A549 (cell line): ENCODE data around the gene MMRN1.

Experiments used
- CTCF ChIP-seq: fragments of >200 bp; sonication (Bioruptor Twin); formaldehyde crosslinking; IDR thresholded peaks from 3 replicates; pipeline ENCODE4 v1.5.1; 2016
- POLR2A ChIP-seq: IDR thresholded peaks from 2 replicates; pipeline ENCODE4 v1.6.1; 2012; ENCODE audit warnings: mild to moderate bottlenecking, low read length
- RAD21 ChIP-seq, 2 experiments: fragments of >200 bp in 1 of 2; sonication (Bioruptor Twin) in 1 of 2; formaldehyde crosslinking in 1 of 2; IDR thresholded peaks in 1 of 2; conservative IDR thresholded peaks in 1 of 2; 2 replicates in 1 of 2; 3 replicates in 1 of 2; pipeline ENCODE4 v1.6.1; 2012 to 2018; ENCODE audit warnings: inconsistent platforms in 1 of 2
- SMC3 ChIP-seq: fragments of >200 bp; sonication (Bioruptor Twin); formaldehyde crosslinking; IDR thresholded peaks from 3 replicates; pipeline ENCODE4 v1.6.1; 2018; ENCODE audit warnings: inconsistent platforms
- TF ChIP-seq, protein P1 (sequence below): IDR thresholded peaks from 2 replicates; pipeline ENCODE4 v1.6.1; 2012

GRCh38 chr4:89939546-89939945 is 44.9 kb downstream of the MMRN1 start:
- TF ChIP-seq CTCF (no peak), SMC3 (no peak), POLR2A (no peak), RAD21 (conservative IDR thresholded peaks at IDR 0.05 in 1 of 2, IDR thresholded peaks at IDR 0.05 in 1 of 2) (no peak)
- TF ChIP-seq, protein P1, sequence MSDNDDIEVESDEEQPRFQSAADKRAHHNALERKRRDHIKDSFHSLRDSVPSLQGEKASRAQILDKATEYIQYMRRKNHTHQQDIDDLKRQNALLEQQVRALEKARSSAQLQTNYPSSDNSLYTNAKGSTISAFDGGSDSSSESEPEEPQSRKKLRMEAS: no peak
